ENCODE data around the gene IL1RN.

Gene IL1RN, protein sequence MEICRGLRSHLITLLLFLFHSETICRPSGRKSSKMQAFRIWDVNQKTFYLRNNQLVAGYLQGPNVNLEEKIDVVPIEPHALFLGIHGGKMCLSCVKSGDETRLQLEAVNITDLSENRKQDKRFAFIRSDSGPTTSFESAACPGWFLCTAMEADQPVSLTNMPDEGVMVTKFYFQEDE

DNA sequence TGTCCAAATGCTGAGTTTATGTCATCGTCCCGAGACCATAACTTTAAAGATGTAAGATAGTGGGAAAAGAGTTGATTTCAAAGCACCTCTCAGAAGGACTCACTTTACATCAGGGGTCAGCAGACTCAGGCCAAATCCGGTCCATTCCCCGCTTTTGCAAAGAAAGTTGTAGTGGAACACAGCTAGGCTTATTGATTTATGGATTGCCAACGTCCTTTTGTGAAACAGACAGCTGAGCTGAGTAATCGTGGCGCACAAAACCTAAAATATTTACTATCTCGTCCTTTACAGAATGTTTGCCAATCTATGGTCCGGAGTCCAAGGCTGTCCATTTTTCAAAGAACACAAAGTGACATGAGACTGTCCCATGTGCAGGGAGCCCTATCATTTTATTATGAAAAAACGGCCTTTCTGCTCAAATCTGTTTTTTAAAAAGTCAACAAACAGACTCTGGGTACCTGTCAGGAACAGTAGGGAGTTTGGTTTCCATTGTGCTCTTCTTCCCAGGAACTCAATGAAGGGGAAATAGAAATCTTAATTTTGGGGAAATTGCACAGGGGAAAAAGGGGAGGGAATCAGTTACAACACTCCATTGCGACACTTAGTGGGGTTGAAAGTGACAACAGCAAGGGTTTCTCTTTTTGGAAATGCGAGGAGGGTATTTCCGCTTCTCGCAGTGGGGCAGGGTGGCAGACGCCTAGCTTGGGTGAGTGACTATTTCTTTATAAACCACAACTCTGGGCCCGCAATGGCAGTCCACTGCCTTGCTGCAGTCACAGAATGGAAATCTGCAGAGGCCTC is at the start of gene IL1RN:
IL1RN (plus strand) TSS at position 754 of the 801 bp plus-strand sequence; CDS start at position 781, 27 bp downstream.
- DNase-seq (ENCODE audit: extremely low spot score): no peak
- TF ChIP-seq, protein P1, sequence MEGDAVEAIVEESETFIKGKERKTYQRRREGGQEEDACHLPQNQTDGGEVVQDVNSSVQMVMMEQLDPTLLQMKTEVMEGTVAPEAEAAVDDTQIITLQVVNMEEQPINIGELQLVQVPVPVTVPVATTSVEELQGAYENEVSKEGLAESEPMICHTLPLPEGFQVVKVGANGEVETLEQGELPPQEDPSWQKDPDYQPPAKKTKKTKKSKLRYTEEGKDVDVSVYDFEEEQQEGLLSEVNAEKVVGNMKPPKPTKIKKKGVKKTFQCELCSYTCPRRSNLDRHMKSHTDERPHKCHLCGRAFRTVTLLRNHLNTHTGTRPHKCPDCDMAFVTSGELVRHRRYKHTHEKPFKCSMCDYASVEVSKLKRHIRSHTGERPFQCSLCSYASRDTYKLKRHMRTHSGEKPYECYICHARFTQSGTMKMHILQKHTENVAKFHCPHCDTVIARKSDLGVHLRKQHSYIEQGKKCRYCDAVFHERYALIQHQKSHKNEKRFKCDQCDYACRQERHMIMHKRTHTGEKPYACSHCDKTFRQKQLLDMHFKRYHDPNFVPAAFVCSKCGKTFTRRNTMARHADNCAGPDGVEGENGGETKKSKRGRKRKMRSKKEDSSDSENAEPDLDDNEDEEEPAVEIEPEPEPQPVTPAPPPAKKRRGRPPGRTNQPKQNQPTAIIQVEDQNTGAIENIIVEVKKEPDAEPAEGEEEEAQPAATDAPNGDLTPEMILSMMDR (IDR thresholded peaks at IDR 0.05; ENCODE audit: control extremely low read depth, extremely low read depth, low read depth, missing control alignments): no peak
- ChIA-PET POLR2A (interaction anchor here (0.6 kb wide), 1 partner anchor 463 kb away, joined by 3 read pairs; no protein-coding TSS in a partner anchor), CTCF (interaction anchor here (0.6 to 10.1 kb wide), 2 partner anchors 10 to 264 kb away, joined by 3 to 112 read pairs; no protein-coding TSS in a partner anchor)

DNA sequence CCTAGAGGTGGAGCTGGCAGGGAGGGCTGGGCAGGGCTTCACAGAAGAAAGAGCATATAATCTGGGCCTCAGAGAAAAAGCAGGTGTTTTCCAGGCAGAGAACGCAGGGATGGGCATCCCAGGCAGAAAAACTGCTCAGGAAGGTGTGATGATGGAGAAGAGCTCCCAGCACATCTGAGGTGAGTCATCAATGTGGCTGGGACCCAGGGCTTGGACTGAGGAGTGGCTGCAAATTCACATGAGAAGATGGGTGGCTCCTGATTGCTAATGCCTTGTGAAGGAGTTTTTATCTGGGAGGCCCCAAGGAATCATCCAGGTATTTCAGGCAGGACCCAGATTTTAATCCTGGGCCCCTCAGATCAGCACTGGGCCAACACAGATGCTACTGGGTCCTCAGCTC is 49.5 kb upstream of the IL1RN start:
- TF ChIP-seq, protein P1 (IDR thresholded peaks at IDR 0.05; ENCODE audit: control extremely low read depth, extremely low read depth, low read depth, missing control alignments): no peak
- POLR2A ChIA-PET: no interaction called here
- CTCF ChIA-PET: interaction anchor here (1.1 to 8.9 kb wide), 6 partner anchors 10 to 313 kb away, joined by 3 to 48 read pairs (median 4); no protein-coding TSS in a partner anchor
- no peak for DNase-seq (ENCODE audit: extremely low spot score)

DNA sequence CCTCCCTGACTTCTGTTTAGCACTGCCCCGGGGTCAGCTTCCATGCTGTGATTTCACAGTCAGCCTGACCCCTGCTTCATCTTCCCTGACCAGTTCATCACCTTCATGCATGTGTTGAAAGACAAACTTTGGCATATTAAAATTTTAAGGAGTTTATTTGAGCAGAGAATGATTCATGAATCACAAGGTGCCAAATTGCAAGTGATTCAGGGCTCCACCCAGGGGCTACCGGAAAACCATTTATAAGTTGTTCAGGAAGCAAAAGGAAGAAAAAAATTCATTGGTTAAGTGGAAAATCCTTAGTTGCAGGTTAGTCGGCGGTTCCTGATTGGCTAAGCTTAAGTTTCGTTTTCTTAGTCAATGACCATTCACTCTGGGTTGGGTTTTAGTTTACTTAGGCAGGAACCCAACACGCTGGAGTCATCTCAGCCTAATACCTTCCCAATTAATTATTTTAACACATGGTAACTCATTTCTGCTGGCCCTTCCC is 49.0 kb upstream of the IL1RN start:
- CTCF ChIA-PET: interaction anchor here (1.2 to 8.9 kb wide), 6 partner anchors 10 to 313 kb away, joined by 3 to 48 read pairs (median 4); no protein-coding TSS in a partner anchor
- TF ChIP-seq, protein P1 (IDR thresholded peaks at IDR 0.05; ENCODE audit: control extremely low read depth, extremely low read depth, low read depth, missing control alignments): no peak
- DNase-seq (ENCODE audit: extremely low spot score): no peak
- POLR2A ChIA-PET: no interaction called here

DNA sequence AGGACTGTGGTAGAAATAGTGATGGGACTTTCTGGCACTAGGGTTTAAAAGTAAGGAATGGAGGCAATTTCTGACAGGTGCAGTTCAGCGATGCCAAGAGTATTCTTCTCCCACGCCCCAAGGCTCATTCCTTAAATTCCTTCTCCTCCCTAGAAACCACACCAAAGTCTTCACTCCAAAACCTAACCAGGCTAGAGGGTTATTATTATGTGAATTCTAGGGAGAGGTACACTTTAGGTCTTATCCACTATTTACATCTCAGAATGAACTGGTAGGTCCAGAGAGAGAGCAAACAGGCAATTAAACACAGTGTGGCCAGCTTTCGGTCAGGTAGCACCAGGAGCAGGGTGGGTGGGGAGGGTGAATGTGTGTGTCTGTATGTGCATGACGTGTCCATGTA is 48.3 kb upstream of the IL1RN start:
- POLR2A ChIA-PET: no interaction called here
- TF ChIP-seq, protein P1 (IDR thresholded peaks at IDR 0.05; ENCODE audit: control extremely low read depth, extremely low read depth, low read depth, missing control alignments): no peak
- CTCF ChIA-PET: interaction anchor here (1.0 to 8.9 kb wide), 19 partner anchors 8 to 311 kb away, joined by 3 to 48 read pairs (median 6); partner anchors contain the start of gene IL36RN
- no peak for DNase-seq (ENCODE audit: extremely low spot score)

DNA sequence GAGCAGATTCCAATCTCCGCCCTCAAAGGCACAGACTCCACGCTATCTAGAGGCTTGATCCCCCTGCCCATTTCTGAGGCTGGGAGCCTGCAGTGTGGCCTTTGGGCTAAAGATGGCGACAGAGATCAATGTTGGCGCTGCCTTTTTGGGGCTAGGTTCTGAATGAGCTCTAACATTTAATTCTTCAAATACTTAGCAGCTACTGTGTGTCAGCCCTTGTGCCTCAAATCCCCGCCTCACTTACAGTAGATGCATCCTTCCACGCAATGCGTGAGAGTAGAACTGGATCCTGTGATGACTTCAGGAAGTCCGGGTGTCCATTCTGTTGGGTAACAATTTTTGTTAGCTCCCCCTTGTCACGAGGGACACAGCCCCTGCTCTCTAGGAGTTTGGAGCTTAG is 47.3 kb upstream of the IL1RN start:
- peak; percentile 57 for DNase-seq (ENCODE audit: extremely low spot score)
- ChIA-PET CTCF (interaction anchor here (0.6 to 8.9 kb wide), 40 partner anchors 8 to 321 kb away, joined by 3 to 48 read pairs (median 4); partner anchors contain the start of gene IL36RN), POLR2A (no interaction called here)
- TF ChIP-seq, protein P1 (IDR thresholded peaks at IDR 0.05; ENCODE audit: control extremely low read depth, extremely low read depth, low read depth, missing control alignments): peak; percentile 84

DNA sequence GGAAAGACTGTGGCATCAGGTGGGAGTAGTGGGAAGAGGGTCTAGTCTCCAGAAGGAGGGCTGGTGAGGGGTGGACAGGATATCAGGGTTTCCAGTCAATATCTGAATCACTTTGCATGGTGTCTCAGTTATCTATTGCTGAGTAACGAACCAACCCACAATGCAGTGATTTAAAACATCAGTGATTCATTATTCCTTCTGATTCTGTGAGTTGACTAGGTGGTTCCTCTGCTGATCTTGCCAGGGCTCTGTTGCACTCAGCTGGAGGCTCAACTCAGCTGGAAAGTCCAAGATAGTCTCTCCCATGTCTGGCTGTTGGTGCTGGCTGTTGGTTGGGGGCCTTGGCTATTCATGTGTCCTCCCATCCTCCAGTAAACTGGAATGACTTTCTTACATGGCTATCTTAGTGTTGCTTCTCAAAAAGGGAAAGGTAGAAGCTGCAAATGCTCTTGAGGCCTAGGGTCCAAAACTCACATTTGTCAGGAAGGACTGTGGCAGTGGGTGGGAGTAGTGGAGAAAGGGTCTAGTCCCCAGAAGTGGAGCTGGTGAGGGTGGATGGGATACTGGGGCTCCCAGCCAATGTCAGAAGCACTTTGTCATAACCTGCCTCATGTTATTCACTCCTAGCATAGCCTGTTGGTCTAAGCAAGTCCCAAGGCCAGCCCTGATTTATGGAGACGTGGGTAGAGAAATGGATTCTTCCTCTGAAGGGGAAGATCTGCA is 45.7 kb upstream of the IL1RN start:
- TF ChIP-seq, protein P1 (IDR thresholded peaks at IDR 0.05; ENCODE audit: control extremely low read depth, extremely low read depth, low read depth, missing control alignments): no peak
- POLR2A ChIA-PET: no interaction called here
- DNase-seq (ENCODE audit: extremely low spot score): no peak
- CTCF ChIA-PET: interaction anchor here (1.0 to 8.9 kb wide), 3 partner anchors 56 to 309 kb away, joined by 4 to 48 read pairs (median 4); no protein-coding TSS in a partner anchor
